ENCODE results near the gene UPK3A. TPM values are rescaled to one million over a fixed set of nuclear protein-coding genes. Genes with fewer than 3 reads are reported as not detected.

The UPK3A gene
- total and polyA plus RNA-seq, 2 experiments from 2014 or later = 0.47 TPM; not detected in 1

DNA sequence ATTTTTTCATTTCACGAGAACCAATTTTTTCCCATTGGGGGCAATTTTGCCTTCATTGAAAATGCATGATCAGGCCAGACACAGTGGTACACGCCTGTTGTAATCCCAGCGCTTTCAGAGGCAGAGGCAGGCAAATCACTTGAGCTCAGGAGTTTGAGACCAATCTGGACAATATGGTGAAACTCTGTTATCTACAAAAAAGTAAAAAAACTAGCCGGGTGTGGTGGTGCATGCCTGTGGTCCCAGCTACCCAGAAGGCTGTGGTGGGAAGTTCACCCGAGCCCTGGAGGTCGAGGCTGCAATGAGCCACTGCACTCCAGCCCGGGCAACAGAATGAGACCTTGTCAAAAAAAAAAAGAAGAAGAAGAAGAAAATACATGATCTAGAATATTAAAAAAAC is 19.2 kb upstream of the UPK3A start:
- no peak for DNase-seq (ENCODE audit: low spot score)
- Mint-ChIP-seq H3K4me3 (no peak overlapping the region), H3K27me3 (ENCODE audit: insufficient read depth, low read depth, poor library complexity) (peaks cover 24% of the 10 kb centered on the region), H3K27ac (no peak overlapping the region), H3K9me3 (no peaks in the 10 kb centered on the region), H3K36me3 (ENCODE audit: low read depth) (no peaks in the 10 kb centered on the region; the same call in 2 of the 3 replicates), H3K4me1 (peaks cover 17% of the 10 kb centered on the region)
- Histone ChIP-seq H3K27me3 (ENCODE audit: insufficient read depth) (peaks cover 17% of the 10 kb centered on the region), H3K36me3 (ENCODE audit: insufficient read depth) (no peaks in the 10 kb centered on the region), H3F3A (replicated peaks; ENCODE audit: low read depth) (0 out of 2 replicates have a peak, but pooled peaks cover 9% of the 10 kb centered on the region), H3K4me1 (ENCODE audit: insufficient read depth) (peaks cover 11% of the 10 kb centered on the region; the same call in 1 of the 2 replicates), H3K4me2 (no peak overlapping the region), H4K20me1 (replicated peaks; ENCODE audit: insufficient read depth) (no peaks in the 10 kb centered on the region), H3K9me2 (ENCODE audit: insufficient read depth) (no peaks in the 10 kb centered on the region), H2AFZ (no peak overlapping the region), H3K79me2 (replicated peaks; ENCODE audit: insufficient read depth) (no peaks in the 10 kb centered on the region), H3K4me3 (no peak overlapping the region), H3K27ac (ENCODE audit: low read depth) (no peak overlapping the region)
- no peak for ATAC-seq
- TF ChIP-seq POLR2AphosphoS5 (IDR thresholded peaks at IDR 0.05; ENCODE audit: low read depth) = no peak

DNA sequence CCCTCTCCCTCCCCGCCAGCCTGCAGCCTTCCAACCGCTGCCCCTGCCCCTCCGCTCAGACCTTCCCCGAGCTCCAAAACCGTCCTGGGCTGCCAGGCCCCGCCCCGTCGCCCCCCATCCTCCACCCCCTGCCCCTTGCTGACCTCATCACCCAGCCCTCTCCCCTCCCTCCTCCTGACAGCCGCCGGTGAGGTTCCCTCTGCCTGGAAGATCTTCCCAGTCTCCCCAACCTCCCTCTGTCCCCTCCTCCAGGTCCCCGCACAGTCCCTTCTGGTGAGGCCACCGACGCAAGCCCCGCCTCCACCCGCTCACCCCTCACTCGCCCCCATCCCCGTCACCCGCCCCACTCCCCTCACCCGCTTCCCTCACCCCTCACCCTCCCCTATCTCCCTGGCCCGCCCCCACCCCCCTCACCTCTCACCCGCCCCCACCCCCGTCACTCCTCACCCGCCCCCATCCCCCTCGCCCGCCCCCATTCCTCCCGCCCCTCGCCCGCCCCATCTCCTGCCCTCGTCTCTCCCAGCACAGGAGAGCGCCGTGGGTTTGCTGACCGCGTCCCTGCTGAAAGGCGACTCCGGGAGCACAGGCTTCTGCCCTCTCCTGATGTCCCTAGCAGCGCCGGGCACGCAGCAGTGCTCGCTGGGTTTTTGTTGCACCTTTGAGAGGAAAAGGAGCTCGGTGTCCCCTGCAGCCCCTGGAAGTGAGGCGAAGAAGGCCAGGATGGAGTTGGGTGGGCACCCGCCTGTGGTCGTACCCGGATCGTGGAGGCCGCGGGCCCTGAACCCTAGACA is 16.4 kb upstream of the UPK3A start:
- peak overlapping the region; percentile 81 for H3K4me3 ChIP-seq
- Mint-ChIP-seq H3K4me3 (peak overlapping the region; percentile 90), H3K27ac (peak overlapping the region; percentile 95), H3K27me3 (ENCODE audit: insufficient read depth, low read depth, poor library complexity) (peaks cover 16% of the 10 kb centered on the region), H3K4me1 (peaks cover 22% of the 10 kb centered on the region), H3K36me3 (ENCODE audit: low read depth) (no peaks in the 10 kb centered on the region; the same call in 2 of the 3 replicates), H3K9me3 (no peaks in the 10 kb centered on the region)
- ATAC-seq = peak; percentile 73
- no peaks in the 10 kb centered on the region for H4K20me1 ChIP-seq (replicated peaks; ENCODE audit: insufficient read depth)
- H2AFZ ChIP-seq = peak overlapping the region; percentile 96
- peak overlapping the region; percentile 88 for H3K4me2 ChIP-seq
- H3K36me3 ChIP-seq (ENCODE audit: insufficient read depth) = no peaks in the 10 kb centered on the region
- no peaks in the 10 kb centered on the region for H3K79me2 ChIP-seq (replicated peaks; ENCODE audit: insufficient read depth)
- no peaks in the 10 kb centered on the region for H3K9me2 ChIP-seq (ENCODE audit: insufficient read depth)
- peak overlapping the region; percentile 94 for H3K27ac ChIP-seq (ENCODE audit: low read depth)
- peaks cover 11% of the 10 kb centered on the region; the same call in 1 of the 2 replicates for H3K4me1 ChIP-seq (ENCODE audit: insufficient read depth)
- H3K27me3 ChIP-seq (ENCODE audit: insufficient read depth) = peaks cover 15% of the 10 kb centered on the region
- TF ChIP-seq POLR2AphosphoS5 (IDR thresholded peaks at IDR 0.05; ENCODE audit: low read depth) = peak; percentile 55
- TF ChIP-seq CREB1 (CRISPR knock-in tag; IDR thresholded peaks at IDR 0.05; ENCODE audit: low read depth) = peak; percentile 61; the same call in 1 of the 2 replicates
- TF ChIP-seq JUNB (IDR thresholded peaks at IDR 0.05; ENCODE audit: unreplicated experiment) = no peak
- no peak for TF ChIP-seq STAT1 (IDR thresholded peaks at IDR 0.05; ENCODE audit: unreplicated experiment)
- H3F3A ChIP-seq (replicated peaks; ENCODE audit: low read depth) = 0 out of 2 replicates have a peak, but pooled peaks cover 6% of the 10 kb centered on the region
- DNase-seq (ENCODE audit: low spot score) = peak; percentile 95

DNA sequence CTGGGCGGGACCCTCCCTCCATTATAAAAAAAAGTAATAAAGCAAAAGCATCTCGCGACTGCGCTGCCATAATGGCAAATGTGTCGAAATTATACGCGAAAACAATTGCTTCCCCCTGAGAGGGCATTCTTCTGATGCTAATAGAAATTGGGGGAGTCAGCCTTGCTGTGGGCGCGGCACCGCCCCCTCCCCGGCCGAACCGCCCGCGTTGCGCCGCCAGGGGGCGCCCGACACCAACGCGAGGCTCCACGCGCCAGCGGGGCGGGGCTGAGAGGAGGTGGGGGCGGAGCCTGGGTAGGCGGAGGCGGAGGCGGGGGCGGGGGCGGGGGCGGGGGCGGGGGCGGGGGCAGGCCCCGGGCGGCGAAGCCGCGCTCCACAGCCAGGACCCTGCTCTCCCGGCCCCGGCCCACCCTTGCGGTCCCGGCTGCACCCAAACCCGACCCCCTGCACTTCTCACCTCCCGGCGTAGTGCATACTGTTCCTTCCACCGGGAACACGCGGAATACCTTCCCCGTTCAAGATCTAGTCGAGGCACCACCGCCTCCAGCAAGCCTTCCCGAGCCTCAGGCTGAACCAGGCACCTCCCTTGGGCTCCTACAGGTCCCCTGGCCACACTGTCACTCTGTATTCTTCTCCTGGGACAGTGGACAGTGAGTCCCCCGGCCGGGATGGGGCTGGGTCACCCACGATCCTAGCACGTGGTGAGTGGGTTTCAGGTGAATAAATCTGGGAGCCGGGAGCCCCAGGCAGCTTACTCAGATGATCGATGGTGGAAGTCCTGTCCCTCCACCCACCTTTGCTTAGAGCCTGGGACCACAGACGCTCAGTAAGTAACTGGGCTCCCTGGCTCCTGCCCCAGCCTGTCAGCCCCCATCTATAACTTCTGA is 15.5 kb upstream of the UPK3A start:
- no peaks in the 10 kb centered on the region for H3K79me2 ChIP-seq (replicated peaks; ENCODE audit: insufficient read depth)
- Mint-ChIP-seq H3K36me3 (ENCODE audit: low read depth) (no peaks in the 10 kb centered on the region; the same call in 2 of the 3 replicates), H3K4me3 (peak overlapping the region; percentile 90), H3K27me3 (ENCODE audit: insufficient read depth, low read depth, poor library complexity) (peaks cover 12% of the 10 kb centered on the region), H3K27ac (peak overlapping the region; percentile 95), H3K9me3 (no peaks in the 10 kb centered on the region), H3K4me1 (peaks cover 17% of the 10 kb centered on the region)
- TF ChIP-seq, protein P1, sequence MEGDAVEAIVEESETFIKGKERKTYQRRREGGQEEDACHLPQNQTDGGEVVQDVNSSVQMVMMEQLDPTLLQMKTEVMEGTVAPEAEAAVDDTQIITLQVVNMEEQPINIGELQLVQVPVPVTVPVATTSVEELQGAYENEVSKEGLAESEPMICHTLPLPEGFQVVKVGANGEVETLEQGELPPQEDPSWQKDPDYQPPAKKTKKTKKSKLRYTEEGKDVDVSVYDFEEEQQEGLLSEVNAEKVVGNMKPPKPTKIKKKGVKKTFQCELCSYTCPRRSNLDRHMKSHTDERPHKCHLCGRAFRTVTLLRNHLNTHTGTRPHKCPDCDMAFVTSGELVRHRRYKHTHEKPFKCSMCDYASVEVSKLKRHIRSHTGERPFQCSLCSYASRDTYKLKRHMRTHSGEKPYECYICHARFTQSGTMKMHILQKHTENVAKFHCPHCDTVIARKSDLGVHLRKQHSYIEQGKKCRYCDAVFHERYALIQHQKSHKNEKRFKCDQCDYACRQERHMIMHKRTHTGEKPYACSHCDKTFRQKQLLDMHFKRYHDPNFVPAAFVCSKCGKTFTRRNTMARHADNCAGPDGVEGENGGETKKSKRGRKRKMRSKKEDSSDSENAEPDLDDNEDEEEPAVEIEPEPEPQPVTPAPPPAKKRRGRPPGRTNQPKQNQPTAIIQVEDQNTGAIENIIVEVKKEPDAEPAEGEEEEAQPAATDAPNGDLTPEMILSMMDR (conservative IDR thresholded peaks at IDR 0.05; ENCODE audit: low read depth in 2 of 2) = peak; percentile 77 to 91
- peak; percentile 52; the same call in 1 of the 2 replicates for TF ChIP-seq POLR2AphosphoS5 (IDR thresholded peaks at IDR 0.05; ENCODE audit: low read depth)
- TF ChIP-seq, protein P2, sequence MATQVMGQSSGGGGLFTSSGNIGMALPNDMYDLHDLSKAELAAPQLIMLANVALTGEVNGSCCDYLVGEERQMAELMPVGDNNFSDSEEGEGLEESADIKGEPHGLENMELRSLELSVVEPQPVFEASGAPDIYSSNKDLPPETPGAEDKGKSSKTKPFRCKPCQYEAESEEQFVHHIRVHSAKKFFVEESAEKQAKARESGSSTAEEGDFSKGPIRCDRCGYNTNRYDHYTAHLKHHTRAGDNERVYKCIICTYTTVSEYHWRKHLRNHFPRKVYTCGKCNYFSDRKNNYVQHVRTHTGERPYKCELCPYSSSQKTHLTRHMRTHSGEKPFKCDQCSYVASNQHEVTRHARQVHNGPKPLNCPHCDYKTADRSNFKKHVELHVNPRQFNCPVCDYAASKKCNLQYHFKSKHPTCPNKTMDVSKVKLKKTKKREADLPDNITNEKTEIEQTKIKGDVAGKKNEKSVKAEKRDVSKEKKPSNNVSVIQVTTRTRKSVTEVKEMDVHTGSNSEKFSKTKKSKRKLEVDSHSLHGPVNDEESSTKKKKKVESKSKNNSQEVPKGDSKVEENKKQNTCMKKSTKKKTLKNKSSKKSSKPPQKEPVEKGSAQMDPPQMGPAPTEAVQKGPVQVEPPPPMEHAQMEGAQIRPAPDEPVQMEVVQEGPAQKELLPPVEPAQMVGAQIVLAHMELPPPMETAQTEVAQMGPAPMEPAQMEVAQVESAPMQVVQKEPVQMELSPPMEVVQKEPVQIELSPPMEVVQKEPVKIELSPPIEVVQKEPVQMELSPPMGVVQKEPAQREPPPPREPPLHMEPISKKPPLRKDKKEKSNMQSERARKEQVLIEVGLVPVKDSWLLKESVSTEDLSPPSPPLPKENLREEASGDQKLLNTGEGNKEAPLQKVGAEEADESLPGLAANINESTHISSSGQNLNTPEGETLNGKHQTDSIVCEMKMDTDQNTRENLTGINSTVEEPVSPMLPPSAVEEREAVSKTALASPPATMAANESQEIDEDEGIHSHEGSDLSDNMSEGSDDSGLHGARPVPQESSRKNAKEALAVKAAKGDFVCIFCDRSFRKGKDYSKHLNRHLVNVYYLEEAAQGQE (IDR thresholded peaks at IDR 0.05; ENCODE audit: unreplicated experiment) = no peak
- peak overlapping the region; percentile 81 for H3K4me3 ChIP-seq
- peak overlapping the region; percentile 94 for H3K27ac ChIP-seq (ENCODE audit: low read depth)
- DNase-seq (ENCODE audit: low spot score) (peak; percentile 88), ATAC-seq (peak; percentile 49)
- H2AFZ ChIP-seq = peak overlapping the region; percentile 97
- peaks cover 13% of the 10 kb centered on the region for H3K27me3 ChIP-seq (ENCODE audit: insufficient read depth)
- 0 out of 2 replicates have a peak, but pooled peaks cover 6% of the 10 kb centered on the region for H3F3A ChIP-seq (replicated peaks; ENCODE audit: low read depth)
- H3K36me3 ChIP-seq (ENCODE audit: insufficient read depth) = no peaks in the 10 kb centered on the region
- no peaks in the 10 kb centered on the region for H3K9me2 ChIP-seq (ENCODE audit: insufficient read depth)
- peaks cover 11% of the 10 kb centered on the region; the same call in 1 of the 2 replicates for H3K4me1 ChIP-seq (ENCODE audit: insufficient read depth)
- no peaks in the 10 kb centered on the region for H4K20me1 ChIP-seq (replicated peaks; ENCODE audit: insufficient read depth)
- peak overlapping the region; percentile 94 for H3K4me2 ChIP-seq

Measured in GM23338 (cell line).